ENCODE measurements around the gene SLC2A4. TPM values are rescaled to one million over a fixed set of nuclear protein-coding genes. Genes with fewer than 3 reads are reported as not detected.
A peak's percentile ranks its signal among the peaks of the same experiment; 100 is the strongest.

The SLC2A4 gene
- total and polyA plus RNA-seq, 2 donors (not counting 1 experiment from before 2014, with no cell fraction given): under 0.01 to 0.19 TPM

DNA sequence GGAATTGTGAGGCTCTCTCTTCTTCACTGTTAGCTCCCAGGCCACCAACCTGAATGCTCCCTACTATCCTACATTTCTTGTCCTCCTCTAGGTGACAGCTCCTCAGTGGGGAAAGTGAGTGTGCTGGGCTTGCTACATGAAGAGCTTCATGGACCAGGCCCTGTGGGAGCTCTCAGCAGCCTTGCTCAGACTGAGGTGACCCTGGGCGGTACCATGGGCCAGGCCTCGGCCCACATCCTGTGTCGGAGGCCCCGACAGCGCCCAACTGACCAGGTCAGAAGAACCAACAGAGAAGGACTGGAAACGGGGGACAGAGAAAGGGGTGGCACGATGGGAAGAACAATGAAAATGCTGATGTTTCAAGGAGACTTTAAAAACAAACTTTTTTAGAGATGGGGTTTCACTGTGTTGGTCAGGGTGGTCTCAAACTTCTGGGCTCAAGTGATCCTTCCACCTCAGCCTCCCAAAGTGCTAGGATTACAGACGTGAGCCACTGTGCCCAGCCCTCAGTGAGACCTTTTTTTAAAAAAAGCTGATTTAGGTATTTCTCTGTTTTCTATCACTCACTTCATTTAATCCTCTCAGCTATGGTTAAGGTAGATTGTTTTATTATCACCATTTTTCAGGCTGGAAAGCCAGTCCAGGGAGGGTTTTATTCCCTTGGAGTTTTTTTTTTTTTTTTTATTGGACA, 24.6 kb upstream of the SLC2A4 start:
- H3K4me3 ChIP-seq (replicated peaks in 1 of 4; ENCODE audit: control extremely low read depth in 1 of 4, insufficient read depth in 1 of 4, low read depth in 3 of 4, low read length in 4 of 4): no peak overlapping the region
- TF ChIP-seq, protein P1, sequence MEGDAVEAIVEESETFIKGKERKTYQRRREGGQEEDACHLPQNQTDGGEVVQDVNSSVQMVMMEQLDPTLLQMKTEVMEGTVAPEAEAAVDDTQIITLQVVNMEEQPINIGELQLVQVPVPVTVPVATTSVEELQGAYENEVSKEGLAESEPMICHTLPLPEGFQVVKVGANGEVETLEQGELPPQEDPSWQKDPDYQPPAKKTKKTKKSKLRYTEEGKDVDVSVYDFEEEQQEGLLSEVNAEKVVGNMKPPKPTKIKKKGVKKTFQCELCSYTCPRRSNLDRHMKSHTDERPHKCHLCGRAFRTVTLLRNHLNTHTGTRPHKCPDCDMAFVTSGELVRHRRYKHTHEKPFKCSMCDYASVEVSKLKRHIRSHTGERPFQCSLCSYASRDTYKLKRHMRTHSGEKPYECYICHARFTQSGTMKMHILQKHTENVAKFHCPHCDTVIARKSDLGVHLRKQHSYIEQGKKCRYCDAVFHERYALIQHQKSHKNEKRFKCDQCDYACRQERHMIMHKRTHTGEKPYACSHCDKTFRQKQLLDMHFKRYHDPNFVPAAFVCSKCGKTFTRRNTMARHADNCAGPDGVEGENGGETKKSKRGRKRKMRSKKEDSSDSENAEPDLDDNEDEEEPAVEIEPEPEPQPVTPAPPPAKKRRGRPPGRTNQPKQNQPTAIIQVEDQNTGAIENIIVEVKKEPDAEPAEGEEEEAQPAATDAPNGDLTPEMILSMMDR (conservative IDR thresholded peaks at IDR 0.05 in 1 of 2, IDR thresholded peaks at IDR 0.05 in 1 of 2; ENCODE audit: low read depth in 1 of 2, low read length in 2 of 2): no peak
- no peak for TF ChIP-seq EZH2 (IDR thresholded peaks at IDR 0.05; ENCODE audit: low read length, missing control alignments)
- DNase-seq (ENCODE audit: low read depth in 2 of 2): no peak
- H3K27me3 ChIP-seq (ENCODE audit: control insufficient read depth, insufficient read depth, low read length): no peaks in the 10 kb centered on the region
- H3K27ac ChIP-seq (ENCODE audit: insufficient read depth, low read length): no peak overlapping the region
- peaks cover 1% of the 10 kb centered on the region for H3K36me3 ChIP-seq (ENCODE audit: control insufficient read depth, insufficient read depth, low read length)
- H2AFZ ChIP-seq (ENCODE audit: low read length): no peak overlapping the region
- no peak overlapping the region for H3K9ac ChIP-seq (ENCODE audit: insufficient read depth, low read length)
- no peak overlapping the region for H3K4me2 ChIP-seq (ENCODE audit: extremely low read depth, insufficient read depth, low read length)
- no peaks in the 10 kb centered on the region for H3K9me3 ChIP-seq (ENCODE audit: control insufficient read depth, insufficient read depth, low read depth, low read length)
- H3K79me2 ChIP-seq (ENCODE audit: control insufficient read depth, insufficient read depth, low read length): peaks cover 9% of the 10 kb centered on the region
- H4K20me1 ChIP-seq (ENCODE audit: control insufficient read depth, extremely low read depth, insufficient read depth, low read length): no peaks in the 10 kb centered on the region
- no peaks in the 10 kb centered on the region for H3K4me1 ChIP-seq (ENCODE audit: control insufficient read depth, extremely low read depth, insufficient read depth, low read length)

DNA sequence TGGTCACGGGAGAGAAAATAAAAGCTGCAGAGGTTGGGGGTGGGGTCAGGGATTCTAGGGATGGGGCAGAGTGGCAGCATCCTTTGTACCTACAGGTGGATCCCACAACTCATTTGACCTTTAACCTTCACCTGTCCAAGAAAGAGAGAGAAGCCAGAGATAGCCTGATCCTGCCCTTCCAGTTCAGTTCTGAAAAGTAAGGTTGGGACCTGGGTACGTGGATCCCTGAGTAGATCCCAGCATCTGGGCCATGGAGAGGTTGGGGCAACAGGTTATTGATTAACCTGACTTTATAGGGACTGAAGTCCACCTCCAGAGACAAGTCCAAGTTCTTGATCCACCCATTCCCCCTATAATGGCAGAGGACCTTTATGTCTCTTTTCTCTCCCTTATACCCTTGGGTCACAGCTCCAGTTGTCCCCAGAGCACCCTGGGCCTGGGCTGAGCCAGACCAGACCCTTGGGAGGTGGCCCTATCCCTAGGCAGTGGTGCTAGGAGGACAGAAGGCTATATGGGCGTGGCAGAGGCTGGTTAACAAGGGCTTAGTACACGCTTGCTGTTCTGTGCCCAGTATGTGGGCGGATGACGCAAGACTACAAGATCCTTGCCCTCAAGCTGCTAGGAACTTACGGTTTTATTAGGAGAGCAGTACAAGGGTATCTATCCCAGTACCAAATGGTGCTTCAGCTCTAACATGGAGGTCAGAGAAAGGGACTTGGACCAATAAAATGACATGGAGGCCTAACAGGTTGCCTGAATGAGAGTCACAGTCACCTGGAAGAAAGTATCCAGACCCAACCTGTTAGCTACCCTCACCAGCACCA, 22.6 kb upstream of the SLC2A4 start:
- Histone ChIP-seq H3K9ac (ENCODE audit: insufficient read depth, low read length) (no peak overlapping the region), H2AFZ (ENCODE audit: low read length) (no peak overlapping the region), H3K9me3 (ENCODE audit: control insufficient read depth, insufficient read depth, low read depth, low read length) (no peaks in the 10 kb centered on the region), H3K4me3 (replicated peaks in 1 of 4; ENCODE audit: control extremely low read depth in 1 of 4, insufficient read depth in 1 of 4, low read depth in 3 of 4, low read length in 4 of 4) (no peak overlapping the region), H3K27ac (ENCODE audit: insufficient read depth, low read length) (no peak overlapping the region), H3K4me2 (ENCODE audit: extremely low read depth, insufficient read depth, low read length) (no peak overlapping the region), H3K36me3 (ENCODE audit: control insufficient read depth, insufficient read depth, low read length) (peaks cover 1% of the 10 kb centered on the region), H3K27me3 (ENCODE audit: control insufficient read depth, insufficient read depth, low read length) (no peaks in the 10 kb centered on the region), H3K79me2 (ENCODE audit: control insufficient read depth, insufficient read depth, low read length) (no peaks in the 10 kb centered on the region), H4K20me1 (ENCODE audit: control insufficient read depth, extremely low read depth, insufficient read depth, low read length) (no peaks in the 10 kb centered on the region), H3K4me1 (ENCODE audit: control insufficient read depth, extremely low read depth, insufficient read depth, low read length) (no peaks in the 10 kb centered on the region)
- DNase-seq (ENCODE audit: low read depth in 2 of 2): peak; percentile 34 to 39
- TF ChIP-seq EZH2 (IDR thresholded peaks at IDR 0.05; ENCODE audit: low read length, missing control alignments): no peak
- TF ChIP-seq, protein P1 (conservative IDR thresholded peaks at IDR 0.05 in 1 of 2, IDR thresholded peaks at IDR 0.05 in 1 of 2; ENCODE audit: low read depth in 1 of 2, low read length in 2 of 2): no peak

DNA sequence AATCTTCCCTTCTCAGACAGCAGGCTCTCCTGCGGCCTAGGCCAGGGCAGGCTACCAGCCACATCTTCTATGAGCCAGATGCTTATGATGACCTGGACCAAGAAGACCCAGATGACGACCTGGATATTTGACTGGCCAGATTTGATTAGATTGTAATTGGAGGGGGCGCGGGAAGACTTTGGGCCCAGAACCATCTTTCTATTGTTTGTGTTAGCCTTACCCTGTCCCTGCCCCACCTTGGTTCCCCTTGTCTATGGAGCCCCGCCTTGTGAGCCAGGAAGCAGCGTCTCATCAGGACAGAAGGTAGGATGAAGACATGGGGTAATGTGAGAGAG, 22.0 kb upstream of the SLC2A4 start:
- TF ChIP-seq, protein P1 (conservative IDR thresholded peaks at IDR 0.05 in 1 of 2, IDR thresholded peaks at IDR 0.05 in 1 of 2; ENCODE audit: low read depth in 1 of 2, low read length in 2 of 2): no peak
- no peak for TF ChIP-seq EZH2 (IDR thresholded peaks at IDR 0.05; ENCODE audit: low read length, missing control alignments)

More for the DNA sequence above, 22.0 kb upstream of the SLC2A4 start:
- no peak overlapping the region for H3K4me2 ChIP-seq (ENCODE audit: extremely low read depth, insufficient read depth, low read length)
- no peaks in the 10 kb centered on the region for H4K20me1 ChIP-seq (ENCODE audit: control insufficient read depth, extremely low read depth, insufficient read depth, low read length)
- no peaks in the 10 kb centered on the region for H3K79me2 ChIP-seq (ENCODE audit: control insufficient read depth, insufficient read depth, low read length)
- H3K27me3 ChIP-seq (ENCODE audit: control insufficient read depth, insufficient read depth, low read length): no peaks in the 10 kb centered on the region
- no peaks in the 10 kb centered on the region for H3K9me3 ChIP-seq (ENCODE audit: control insufficient read depth, insufficient read depth, low read depth, low read length)
- no peak for DNase-seq (ENCODE audit: low read depth in 2 of 2)
- H3K27ac ChIP-seq (ENCODE audit: insufficient read depth, low read length): no peak overlapping the region
- no peak overlapping the region for H3K9ac ChIP-seq (ENCODE audit: insufficient read depth, low read length)
- no peak overlapping the region for H3K4me3 ChIP-seq (replicated peaks in 1 of 4; ENCODE audit: control extremely low read depth in 1 of 4, insufficient read depth in 1 of 4, low read depth in 3 of 4, low read length in 4 of 4)
- H3K36me3 ChIP-seq (ENCODE audit: control insufficient read depth, insufficient read depth, low read length): peaks cover 1% of the 10 kb centered on the region
- H2AFZ ChIP-seq (ENCODE audit: low read length): no peak overlapping the region
- H3K4me1 ChIP-seq (ENCODE audit: control insufficient read depth, extremely low read depth, insufficient read depth, low read length): peaks cover 2% of the 10 kb centered on the region
